Stimulated activated CD8-positive, alpha-beta memory T cell treated with anti-CD3 and anti-CD28 coated beads, Interleukin-2, amount 100 ng/mL, for 1 hour (primary cell): ENCODE data around the gene JHY.

Experiments used
- DNase-seq, 2 donors: peaks; one replicate each; pipeline ENCODE4 v3.0.0-alpha.2; 2020; ENCODE audit warnings: low read depth in 2 of 2

JHY gene

GRCh38 chr11:122938557-122938956, 56.0 kb downstream of the JHY start:
- no peak for DNase-seq

GRCh38 chr11:122951211-122951610, 68.7 kb downstream of the JHY start:
- no peak for DNase-seq

GRCh38 chr11:122954455-122954854, 71.9 kb downstream of the JHY start:
- DNase-seq = no peak

GRCh38 chr11:122963961-122964360, 81.4 kb downstream of the JHY start:
- no peak for DNase-seq

GRCh38 chr11:122976061-122976733, 93.6 kb downstream of the JHY start:
- no peak for DNase-seq

GRCh38 chr11:122976734-122977469, 94.3 kb downstream of the JHY start:
- no peak for DNase-seq

- DNase-seq = no peak
Observed at GRCh38 chr11:122977470-122978298, 95.1 kb downstream of the JHY start.

GRCh38 chr11:122978299-122978620, 95.7 kb downstream of the JHY start:
- DNase-seq = no peak

- no peak for DNase-seq
Observed at GRCh38 chr11:122979103-122979814, 96.7 kb downstream of the JHY start.

- DNase-seq = no peak
Observed at GRCh38 chr11:122979815-122980595, 97.4 kb downstream of the JHY start.

- peak in 1 of 2 donors; percentile 9 for DNase-seq
Observed at GRCh38 chr11:122981388-122982264, 99.1 kb downstream of the JHY start, which contains the start of gene BSX. TSS of gene BSX (minus strand) at chr11:122981834. CDS start at chr11:122981671, 163 bp downstream.

- no peak for DNase-seq
Observed at GRCh38 chr11:122983438-122984185, 101.1 kb downstream of the JHY start.

- no peak for DNase-seq
Observed at GRCh38 chr11:122984186-122985011, 101.8 kb downstream of the JHY start.

- DNase-seq = no peak
Observed at GRCh38 chr11:122995526-122995925, 113.0 kb downstream of the JHY start.

- no peak for DNase-seq
Observed at GRCh38 chr11:122998727-122999366, 116.3 kb downstream of the JHY start.

GRCh38 chr11:123000721-123001120, 118.2 kb downstream of the JHY start:
- DNase-seq = no peak

GRCh38 chr11:123006860-123007542, 124.4 kb downstream of the JHY start:
- no peak for DNase-seq
